ENCODE results near the gene NUSAP1. TPM values are rescaled to one million over a fixed set of nuclear protein-coding genes. Genes with fewer than 3 reads are reported as not detected.

NUSAP1 gene
- total RNA-seq, 1 donor from 2014 or later, result 170 TPM

- intact Hi-C loops (cut with micrococcal nuclease), result no loop called here
Measured at GRCh38 chr15:41407341-41407740, 74.7 kb downstream of the NUSAP1 start.

GRCh38 chr15:41408234-41408641 is 75.6 kb downstream of the NUSAP1 start:
- intact Hi-C loops (cut with micrococcal nuclease), result no loop called here

- intact Hi-C loops (cut with micrococcal nuclease), result loop anchor here (10.0 kb wide), 1 partner anchor 516 kb away; the partner anchor contains the start of gene VPS18
Measured at GRCh38 chr15:41411031-41411430, 78.3 kb downstream of the NUSAP1 start.

GRCh38 chr15:41411441-41411840 is 78.8 kb downstream of the NUSAP1 start:
- intact Hi-C loops (cut with micrococcal nuclease), result loop anchor here (10.0 kb wide), 1 partner anchor 517 kb away; the partner anchor contains the start of gene VPS18

- intact Hi-C loops (cut with micrococcal nuclease), result loop anchor here (1.0 to 10.0 kb wide), 10 partner anchors 14 to 856 kb away; partner anchors contain the start of genes CCDC32, CHP1, GANC and INO80
Measured at GRCh38 chr15:41416128-41416741, 83.6 kb downstream of the NUSAP1 start.

GRCh38 chr15:41416742-41417417 is 84.2 kb downstream of the NUSAP1 start, which contains the start of gene RTF1:
Gene RTF1 (plus strand): TSS chr15:41417095. CDS start chr15:41417116, 21 bp downstream.
- intact Hi-C loops (cut with micrococcal nuclease), result loop anchor here (1.0 to 10.0 kb wide), 11 partner anchors 15 to 855 kb away; partner anchors contain the start of genes CCDC32, CHP1, GANC and INO80

GRCh38 chr15:41417418-41418195 is 84.9 kb downstream of the NUSAP1 start:
- intact Hi-C loops (cut with micrococcal nuclease), result loop anchor here (1.0 to 10.0 kb wide), 9 partner anchors 75 to 855 kb away; partner anchors contain the start of genes CCDC32, GANC, INO80 and ITPKA

GRCh38 chr15:41423979-41424659 is 91.4 kb downstream of the NUSAP1 start:
- intact Hi-C loops (cut with micrococcal nuclease), result loop anchor here (10.0 kb wide), 2 partner anchors 99 to 551 kb away; partner anchors contain the start of gene EHD4

- intact Hi-C loops (cut with micrococcal nuclease), result loop anchor here (10.0 kb wide), 2 partner anchors 100 to 550 kb away; partner anchors contain the start of gene EHD4
Measured at GRCh38 chr15:41424809-41425208, 92.1 kb downstream of the NUSAP1 start.

- intact Hi-C loops (cut with micrococcal nuclease), result loop anchor here (10.0 kb wide), 2 partner anchors 101 to 549 kb away; partner anchors contain the start of gene EHD4
Measured at GRCh38 chr15:41425907-41426306, 93.2 kb downstream of the NUSAP1 start.

- intact Hi-C loops (cut with micrococcal nuclease), result loop anchor here (1.0 to 10.0 kb wide), 3 partner anchors 27 to 546 kb away; partner anchors contain the start of genes EHD4 and NDUFAF1
Measured at GRCh38 chr15:41429003-41429890, 96.6 kb downstream of the NUSAP1 start.

Other genes with a start within 250 kb of the NUSAP1 start
- gene INO80, start 216.6 kb upstream of the NUSAP1 start, total RNA-seq, result 35.2 and 40.5 TPM in 2 replicates
- gene EXD1, start 102.1 kb upstream of the NUSAP1 start, total RNA-seq, result not detected in 2 replicates
- gene CHP1, start 101.6 kb upstream of the NUSAP1 start, total RNA-seq, result 71.6 and 72.9 TPM in 2 replicates
- 14.5 and 17.7 TPM in 2 replicates for gene OIP5, start 290 bp upstream of the NUSAP1 start, total RNA-seq
- gene NDUFAF1, start 69.6 kb downstream of the NUSAP1 start, total RNA-seq, result 17.1 and 19.6 TPM in 2 replicates
- gene RTF1, start 84.2 kb downstream of the NUSAP1 start, total RNA-seq, result 39.8 and 43.9 TPM in 2 replicates
- 1.1 and 2.1 TPM in 2 replicates for gene ITPKA, start 161.0 kb downstream of the NUSAP1 start, total RNA-seq
- 0.49 and 0.78 TPM in 2 replicates for gene LTK, start 180.9 kb downstream of the NUSAP1 start, total RNA-seq
- gene RPAP1, start 211.4 kb downstream of the NUSAP1 start, total RNA-seq, result 41.3 and 45.3 TPM in 2 replicates
- 0.71 and 1.5 TPM in 2 replicates for gene TYRO3, start 226.3 kb downstream of the NUSAP1 start, total RNA-seq

Measured in T-helper 1 cell treated with Interleukin-12 subunit alpha and Interleukin-12 subunit beta and Interleukin-4 antibody, amounts not matched to agents 30 ng/mL and 1 ng/mL, for 36 hours (primary cell).